HCT116 (cell line): Measurements from ENCODE around the gene PSMC3. TPM values are rescaled to one million over a fixed set of nuclear protein-coding genes. Genes with fewer than 3 reads are reported as not detected.

Source experiments
- ATAC-seq: fragments of 200-7000 bp; cut with Tn5 transposase; 2 replicates; pipeline ENCODE4 v1.9.1; 2020; ENCODE audit warnings: mild to moderate bottlenecking, moderate library complexity
- BruUV-seq: library from RNA; stranded (reverse); fragments of 400-500 nt; replicated peaks from 2 replicates; lab custom pipeline; 2021; lab: Mats Ljungman, UMichigan
- CTCF ChIA-PET: fragments of 300-600 bp; sonication (Branson Sonifier 250); formaldehyde crosslinking; loops from one replicate; lab custom pipeline; 2021; ENCODE audit warnings: antibody characterized with exemption; lab: Charles Lee
- POLR2A ChIA-PET: fragments of 300-600, 350-600 bp; sonication (Branson Sonifier 250); formaldehyde crosslinking; loops from one replicate; lab custom pipeline; 2021; ENCODE audit warnings: antibody characterized with exemption; lab: Charles Lee
- RAD21 ChIA-PET, 2 experiments: fragments of 300-600 bp; sonication (Branson Sonifier 250); formaldehyde crosslinking; loops; one replicate each; lab custom pipeline; 2023; ENCODE audit warnings: low total read pairs in 2 of 2; ENCODE audit not compliant: uncharacterized antibody in 2 of 2, unreplicated experiment in 2 of 2, low non-redundant PET in 1 of 2; lab: Charles Lee
- DNase-seq: peaks from one replicate; pipeline ENCODE4 v3.0.0-alpha.2; 2010; ENCODE audit warnings: low read depth, low spot score
- H2AFZ ChIP-seq: fragments of 200-600 bp; shearing (Covaris generic), sonication (generic); 2 replicates; pipeline ENCODE4 v1.6.1; 2017; ENCODE audit warnings: low read depth, mixed run types, mixed read lengths, antibody characterized with exemption, low read length; ENCODE audit not compliant: poor library complexity, severe bottlenecking
- H3K27ac ChIP-seq: 2 replicates; pipeline ENCODE4 v1.5.1; 2012; ENCODE audit warnings: low read depth, low read length
- H3K27me3 ChIP-seq: fragments of 200-600 bp; sonication (generic); 2 replicates; pipeline ENCODE4 v1.6.1; 2016; ENCODE audit warnings: mixed run types, low read length, mixed read lengths; ENCODE audit not compliant: insufficient read depth
- H3K36me3 ChIP-seq, 2 experiments: fragments of 200-500 bp in 1 of 2; fragments of 200-600 bp in 1 of 2; sonication (Bioruptor generic) in 1 of 2; sonication (generic) in 1 of 2; 2 replicates each; pipeline versions ENCODE4 v1.5.1 to v1.6.1; 2014 to 2016; ENCODE audit warnings: low read length in 2 of 2, inconsistent platforms in 1 of 2, mixed read lengths in 1 of 2, mixed run types in 1 of 2; ENCODE audit not compliant: insufficient read depth in 2 of 2, control insufficient read depth in 1 of 2
- H3K4me1 ChIP-seq, 2 experiments: fragments of 200-600 bp in 1 of 2; sonication (generic) in 1 of 2; 2 replicates each; pipeline versions ENCODE4 v1.5.1 to v1.6.1; 2012 to 2017; ENCODE audit warnings: low read length in 2 of 2, inconsistent platforms in 1 of 2, mild to moderate bottlenecking in 1 of 2, mixed read lengths in 1 of 2, mixed run types in 1 of 2, moderate library complexity in 1 of 2; ENCODE audit not compliant: insufficient read depth in 2 of 2, control insufficient read depth in 1 of 2
- H3K4me2 ChIP-seq: fragments of 200-600 bp; sonication (generic); 2 replicates; pipeline ENCODE4 v1.6.1; 2017; ENCODE audit warnings: mixed run types, low read length, mixed read lengths
- H3K4me3 ChIP-seq, 2 experiments: fragments of 200-600 bp in 1 of 2; sonication (generic) in 1 of 2; replicated peaks in 1 of 2; 2 replicates each; pipeline ENCODE4 v1.5.1; 2011 to 2016; ENCODE audit warnings: low read length in 2 of 2, control low read depth in 1 of 2, low read depth in 1 of 2, mild to moderate bottlenecking in 1 of 2, mixed read lengths in 1 of 2, mixed run types in 1 of 2
- H3K79me2 ChIP-seq: fragments of 200-600 bp; sonication (generic); 2 replicates; pipeline ENCODE4 v1.6.1; 2017; ENCODE audit warnings: mild to moderate bottlenecking, mixed run types, low read length, moderate library complexity, mixed read lengths; ENCODE audit not compliant: insufficient read depth
- H3K9ac ChIP-seq: fragments of 200-600 bp; sonication (generic); 2 replicates; pipeline ENCODE4 v1.6.1; 2016; ENCODE audit warnings: low read length, mixed read lengths
- H3K9me2 ChIP-seq: fragments of 200-600 bp; sonication (generic), shearing (Covaris generic); 2 replicates; pipeline ENCODE4 v1.6.1; 2017; ENCODE audit warnings: mixed run types, mild to moderate bottlenecking, moderate library complexity; ENCODE audit not compliant: insufficient read depth
- H3K9me3 ChIP-seq, 2 experiments: fragments of 200-500 bp in 1 of 2; fragments of 200-600 bp in 1 of 2; sonication (Bioruptor generic) in 1 of 2; sonication (generic) in 1 of 2; 2 replicates each; pipeline ENCODE4 v1.6.1; 2014 to 2017; ENCODE audit warnings: low read length in 2 of 2, mixed read lengths in 2 of 2, inconsistent platforms in 1 of 2, low read depth in 1 of 2, mild to moderate bottlenecking in 1 of 2, mixed run types in 1 of 2, moderate library complexity in 1 of 2; ENCODE audit not compliant: control insufficient read depth in 1 of 2, insufficient read depth in 1 of 2
- H4K20me1 ChIP-seq: fragments of 200-600 bp; sonication (generic), shearing (Covaris generic); 2 replicates; pipeline ENCODE4 v1.6.1; 2017; ENCODE audit warnings: mixed run types, mild to moderate bottlenecking, moderate library complexity; ENCODE audit not compliant: insufficient read depth
- CBX3 ChIP-seq: IDR thresholded peaks from 2 replicates; pipeline ENCODE4 v1.6.1; 2012; ENCODE audit warnings: low read depth
- CEBPB ChIP-seq: IDR thresholded peaks from 2 replicates; pipeline ENCODE4 v1.6.1; 2012; ENCODE audit warnings: low read depth
- EGR1 ChIP-seq: IDR thresholded peaks from 2 replicates; pipeline ENCODE4 v1.6.1; 2012; ENCODE audit warnings: low read depth
- ELF1 ChIP-seq: IDR thresholded peaks from 2 replicates; pipeline ENCODE4 v1.6.1; 2012; ENCODE audit warnings: low read depth, borderline replicate concordance
- EZH2 ChIP-seq: fragments of 200-600 bp; sonication (generic); IDR thresholded peaks from 2 replicates; pipeline ENCODE4 v1.6.1; 2017; ENCODE audit warnings: antibody characterized with exemption, mixed run types
- FOSL1 ChIP-seq: IDR thresholded peaks from 2 replicates; pipeline ENCODE4 v1.6.1; 2012; ENCODE audit warnings: low read depth
- POLR2A ChIP-seq: IDR thresholded peaks from 2 replicates; pipeline ENCODE4 v1.7.0; 2011; ENCODE audit warnings: borderline replicate concordance; ENCODE audit not compliant: insufficient read depth, insufficient read length; ENCODE audit errors: extremely low read depth
- RAD21 ChIP-seq: IDR thresholded peaks from 2 replicates; pipeline ENCODE4 v1.6.1; 2012; ENCODE audit warnings: low read depth, mild to moderate bottlenecking
- REST ChIP-seq: IDR thresholded peaks from 2 replicates; pipeline ENCODE4 v1.6.1; 2012; ENCODE audit warnings: low read depth
- SIN3A ChIP-seq: IDR thresholded peaks from 2 replicates; pipeline ENCODE4 v1.6.1; 2012; ENCODE audit warnings: low read depth
- SP1 ChIP-seq: IDR thresholded peaks from 2 replicates; pipeline ENCODE4 v1.6.1; 2012; ENCODE audit warnings: low read depth
- SRF ChIP-seq: IDR thresholded peaks from 2 replicates; pipeline ENCODE4 v1.6.1; 2012; ENCODE audit warnings: low read depth
- TCF7L2 ChIP-seq: IDR thresholded peaks from 2 replicates; pipeline ENCODE4 v1.7.0; 2011; ENCODE audit warnings: borderline replicate concordance, inconsistent platforms; ENCODE audit not compliant: insufficient read depth, insufficient read length; ENCODE audit errors: extremely low read depth
- intact Hi-C: fragments of 100-400 bp; cut with micrococcal nuclease; formaldehyde crosslinking; loops from 2 replicates; pipeline ENCODE4 v1.10.0; 2022
- total RNA-seq: library from RNA; stranded (reverse); gene quantifications from one replicate; pipeline ENCODE4 v1.2.1, GENCODE V29; 2021; ENCODE audit not compliant: unreplicated experiment

Gene PSMC3
- total RNA-seq, 1 experiment from 2014 or later = 155 TPM

- H3K36me3 ChIP-seq = no peaks in the 10 kb centered on the region
- POLR2A ChIA-PET = no interaction called here
- H3K9ac ChIP-seq = no peak overlapping the region
- BruUV-seq = no TSS peak
- H3K9me2 ChIP-seq = no peaks in the 10 kb centered on the region
- TF ChIP-seq SP1 (no peak), CEBPB (no peak), FOSL1 (no peak), EZH2 (no peak), TCF7L2 (no peak), POLR2A (no peak), REST (no peak), CBX3 (no peak), RAD21 (no peak), EGR1 (no peak), SRF (no peak), SIN3A (no peak), ELF1 (no peak)
- TF ChIP-seq, all 23 proteins: peak for 0
- Histone ChIP-seq H2AFZ (no peak overlapping the region), H3K4me1 (no peaks in the 10 kb centered on the region), H4K20me1 (no peaks in the 10 kb centered on the region), H3K79me2 (no peaks in the 10 kb centered on the region), H3K27me3 (no peaks in the 10 kb centered on the region), H3K27ac (no peak overlapping the region), H3K9me3 (no peaks in the 10 kb centered on the region), H3K4me3 (no peak overlapping the region), H3K4me2 (no peak overlapping the region)
- ATAC-seq (no peak), DNase-seq (no peak)
- ChIA-PET CTCF (no interaction called here), RAD21 (no interaction called here)
- intact Hi-C loops = no loop called here
These were observed 11.0 kb upstream of the PSMC3 start for GRCh38 chr11:47437218-47437745.
